ENCODE data around the gene KAT6B. TPM values are rescaled to one million over a fixed set of nuclear protein-coding genes. Genes with fewer than 3 reads are reported as not detected.

KAT6B gene
- total and polyA plus RNA-seq, 10 of the 15 experiments (the other 5 are each of a cell fraction or from before 2014, with no cell fraction given) = 2.7 to 22.6 (median 15.7) TPM

DNA sequence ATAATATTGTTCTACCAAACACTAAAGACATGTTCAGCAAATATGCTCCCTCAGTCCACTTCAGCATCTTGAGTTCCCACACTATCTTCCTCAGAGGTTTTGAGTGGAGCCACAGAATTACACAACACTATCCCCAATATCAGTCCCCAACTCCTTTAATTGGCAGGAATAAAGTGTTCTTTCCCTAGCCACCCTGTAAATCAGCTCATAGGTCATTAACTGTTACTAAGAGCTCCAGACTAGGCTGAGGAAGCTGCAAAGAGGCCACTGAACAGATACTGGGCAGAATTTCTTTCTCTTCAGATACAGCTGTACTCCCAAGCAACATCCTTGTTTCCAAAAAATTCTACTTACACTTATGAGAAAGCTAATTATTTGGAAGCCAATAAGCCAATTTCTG, 11.6 kb upstream of the KAT6B start:
- Histone ChIP-seq H3K4me1 (ENCODE audit: control insufficient read depth, insufficient read depth, low read length) (no peaks in the 10 kb centered on the region), H3K79me2 (ENCODE audit: control insufficient read depth, insufficient read depth, low read length) (no peaks in the 10 kb centered on the region), H3K9me3 (replicated peaks; ENCODE audit: control insufficient read depth, insufficient read depth, low read length) (peaks cover 8% of the 10 kb centered on the region), H3K36me3 (ENCODE audit: control insufficient read depth in 2 of 2, insufficient read depth in 2 of 2, low read length in 1 of 2) (no peaks in the 10 kb centered on the region), H3K4me2 (ENCODE audit: control insufficient read depth, insufficient read depth) (no peak overlapping the region), H3K9ac (ENCODE audit: control insufficient read depth, insufficient read depth, low read length) (no peak overlapping the region), H4K20me1 (ENCODE audit: control insufficient read depth, insufficient read depth) (no peaks in the 10 kb centered on the region), H3K27me3 (replicated peaks in 1 of 2; ENCODE audit: control insufficient read depth in 2 of 2, insufficient read depth in 2 of 2, low read length in 1 of 2) (no peaks in the 10 kb centered on the region), H3K27ac (ENCODE audit: control insufficient read depth, insufficient read depth) (no peak overlapping the region), H3K4me3 (no peak overlapping the region), H2AFZ (ENCODE audit: control insufficient read depth, low read depth, low read length) (no peak overlapping the region)
- intact Hi-C loops (cut with micrococcal nuclease; ENCODE audit: unreplicated experiment) = no loop called here
- ATAC-seq = no peak
- SMC1A ChIA-PET (ENCODE audit: uncharacterized antibody, unreplicated experiment) = no interaction called here
- POLR2A ChIA-PET = interaction anchor here (0.5 kb wide), 1 partner anchor 37 kb away, joined by 4 read pairs; no protein-coding TSS in a partner anchor
- no TSS peak for BruUV-seq (replicated peaks)
- CTCF ChIA-PET = interaction anchor here (1.1 to 1.3 kb wide), 2 partner anchors 64 to 600 kb away, joined by 4 to 7 read pairs; no protein-coding TSS in a partner anchor
- no peak for DNase-seq (ENCODE audit: low read depth, low spot score)
- no peak for FAIRE-seq
- in situ Hi-C loops (cut with MboI) = no loop called here
- no peak for TF ChIP-seq ZNF622 (IDR thresholded peaks at IDR 0.05)
- no peak for TF ChIP-seq STAT3 (IDR thresholded peaks at IDR 0.05; ENCODE audit: low read depth, low read length)
- no peak for TF ChIP-seq SMARCA5 (IDR thresholded peaks at IDR 0.05)
- no peak for TF ChIP-seq HDAC6 (IDR thresholded peaks at IDR 0.05; ENCODE audit: unreplicated experiment)
- TF ChIP-seq NFXL1 (IDR thresholded peaks at IDR 0.05; ENCODE audit: borderline replicate concordance) = no peak
- no peak for TF ChIP-seq ZNF687 (IDR thresholded peaks at IDR 0.05)
- TF ChIP-seq MEF2A (IDR thresholded peaks at IDR 0.05; ENCODE audit: insufficient read depth, low read depth, low read length) = no peak
- no peak for TF ChIP-seq PKNOX1 (IDR thresholded peaks at IDR 0.05)
- TF ChIP-seq SREBF2 (IDR thresholded peaks at IDR 0.05; ENCODE audit: low read length) = no peak
- no peak for TF ChIP-seq POLR2AphosphoS5 (IDR thresholded peaks at IDR 0.05; ENCODE audit: low read length)
- no peak for TF ChIP-seq TBL1XR1 (IDR thresholded peaks at IDR 0.05; ENCODE audit: low read depth, low read length)
- RAD21 ChIA-PET (ENCODE audit: unreplicated experiment) = no interaction called here
